HG03520 (cell line): ENCODE results near the gene CUTA.
"Not testable (repeated sequence)": the region's sequence is repeated elsewhere in the genome, so short reads cannot be mapped to it uniquely, and the experiment has no call there.

Experiments
- ATAC-seq: cut with Tn5 transposase; IDR thresholded peaks from one replicate; pipeline ENCODE4 v1.9.1; 2021; ENCODE audit warnings: mild to moderate bottlenecking, moderate library complexity; ENCODE audit not compliant: unreplicated experiment

The CUTA gene

GRCh38 chr6:33407132-33407718 lies 10.7 kb downstream of the CUTA start:
- ATAC-seq, result no peak

- ATAC-seq, result no peak
Measured at GRCh38 chr6:33406126-33406525, 11.8 kb downstream of the CUTA start.

- ATAC-seq, result no peak
Measured at GRCh38 chr6:33405386-33405940, 12.4 kb downstream of the CUTA start.

- no peak for ATAC-seq
Measured at GRCh38 chr6:33404884-33405283, 13.0 kb downstream of the CUTA start.

- not testable (repeated sequence) for ATAC-seq
Measured at GRCh38 chr6:33399881-33400280, 18.0 kb downstream of the CUTA start.

- not testable (repeated sequence) for ATAC-seq
Measured at GRCh38 chr6:33398601-33399000, 19.3 kb downstream of the CUTA start.

- no peak for ATAC-seq
Measured at GRCh38 chr6:33397541-33397940, 20.4 kb downstream of the CUTA start.

- ATAC-seq, result no peak
Measured at GRCh38 chr6:33392979-33393378, 24.9 kb downstream of the CUTA start.

- ATAC-seq, result no peak
Measured at GRCh38 chr6:33392595-33392948, 25.3 kb downstream of the CUTA start.

GRCh38 chr6:33391922-33392594 lies 25.8 kb downstream of the CUTA start:
- peak; percentile 12 for ATAC-seq

GRCh38 chr6:33391278-33391921 lies 26.5 kb downstream of the CUTA start, which contains the start of gene KIFC1:
TSS of gene KIFC1 (plus strand) at chr6:33391823. CDS start at chr6:33391986, 163 bp downstream.
- ATAC-seq, result peak; percentile 81

- ATAC-seq, result no peak
Measured at GRCh38 chr6:33390767-33391277, 27.1 kb downstream of the CUTA start.

GRCh38 chr6:33390173-33390572 lies 27.7 kb downstream of the CUTA start:
- ATAC-seq, result no peak

GRCh38 chr6:33384581-33385020 lies 33.3 kb downstream of the CUTA start:
- no peak for ATAC-seq

GRCh38 chr6:33383427-33384185 lies 34.3 kb downstream of the CUTA start:
- ATAC-seq, result no peak

GRCh38 chr6:33380272-33380981 lies 37.5 kb downstream of the CUTA start:
- ATAC-seq, result no peak

GRCh38 chr6:33379184-33379583 lies 38.7 kb downstream of the CUTA start:
- not testable (repeated sequence) for ATAC-seq

GRCh38 chr6:33377171-33377570 lies 40.7 kb downstream of the CUTA start:
- ATAC-seq, result no peak

GRCh38 chr6:33375143-33375671 lies 42.7 kb downstream of the CUTA start:
- no peak for ATAC-seq
